Fibroblast of lung (primary cell): ENCODE measurements around the gene CD300H. TPM values are rescaled to one million over a fixed set of nuclear protein-coding genes. Genes with fewer than 3 reads are reported as not detected.

Experiments used
- DNase-seq, 2 donors: peaks; one replicate each; pipeline versions ENCODE4 v3.0.0 to v3.0.0-alpha.2; 2010; ENCODE audit warnings: low read depth in 2 of 2
- H2AFZ ChIP-seq: 2 replicates; pipeline ENCODE4 v1.5.1; 2012; ENCODE audit warnings: low read length, control low read depth, inconsistent platforms
- H3K27ac ChIP-seq: 2 replicates; pipeline ENCODE4 v1.5.1; 2011; ENCODE audit warnings: low read length, control low read depth; ENCODE audit not compliant: insufficient read depth
- H3K27me3 ChIP-seq: 2 replicates; pipeline ENCODE4 v1.5.1; 2011; ENCODE audit warnings: mild to moderate bottlenecking, low read length; ENCODE audit not compliant: control insufficient read depth, insufficient read depth
- H3K36me3 ChIP-seq: 2 replicates; pipeline ENCODE4 v1.5.1; 2011; ENCODE audit warnings: low read length; ENCODE audit not compliant: control insufficient read depth, insufficient read depth
- H3K4me1 ChIP-seq: 2 replicates; pipeline ENCODE4 v1.5.1; 2011; ENCODE audit warnings: low read length; ENCODE audit not compliant: control insufficient read depth, insufficient read depth; ENCODE audit errors: extremely low read depth
- H3K4me2 ChIP-seq: 2 replicates; pipeline ENCODE4 v1.5.1; 2011; ENCODE audit warnings: low read length, control low read depth; ENCODE audit not compliant: insufficient read depth; ENCODE audit errors: extremely low read depth
- H3K4me3 ChIP-seq, 4 experiments: fragments of 200-600 bp in 1 of 4; sonication (generic) in 1 of 4; replicated peaks in 1 of 4; 2 replicates each; pipeline ENCODE4 v1.5.1; 2011 to 2016; ENCODE audit warnings: low read length in 4 of 4, low read depth in 3 of 4, mild to moderate bottlenecking in 3 of 4, control low read depth in 2 of 4, inconsistent platforms in 1 of 4, mixed read lengths in 1 of 4; ENCODE audit not compliant: insufficient read depth in 1 of 4; ENCODE audit errors: control extremely low read depth in 1 of 4
- H3K79me2 ChIP-seq: 2 replicates; pipeline ENCODE4 v1.5.1; 2012; ENCODE audit warnings: mild to moderate bottlenecking, low read length, inconsistent platforms; ENCODE audit not compliant: control insufficient read depth, insufficient read depth
- H3K9ac ChIP-seq: 2 replicates; pipeline ENCODE4 v1.5.1; 2011; ENCODE audit warnings: mild to moderate bottlenecking, low read length, control low read depth; ENCODE audit not compliant: insufficient read depth
- H3K9me3 ChIP-seq: 2 replicates; pipeline ENCODE4 v1.5.1; 2012; ENCODE audit warnings: low read depth, low read length; ENCODE audit not compliant: control insufficient read depth, insufficient read depth
- H4K20me1 ChIP-seq: 2 replicates; pipeline ENCODE4 v1.5.1; 2011; ENCODE audit warnings: low read length; ENCODE audit not compliant: control insufficient read depth, insufficient read depth; ENCODE audit errors: extremely low read depth
- CTCF ChIP-seq, 2 donors: IDR thresholded peaks in 1 of 2; conservative IDR thresholded peaks in 1 of 2; 1 replicate in 1 of 2; 2 replicates in 1 of 2; pipeline ENCODE4 v1.5.1; 2011 to 2012; ENCODE audit warnings: low read length in 2 of 2, control low read depth in 1 of 2, inconsistent platforms in 1 of 2, low read depth in 1 of 2, mild to moderate bottlenecking in 1 of 2
- EZH2 ChIP-seq: IDR thresholded peaks from 2 replicates; pipeline ENCODE4 v1.5.1; 2012; ENCODE audit warnings: low read length, control low read depth, mild to moderate bottlenecking; ENCODE audit errors: missing control alignments
- polyA plus RNA-seq, 2 donors: library from polyadenylated mRNA; depleted of rRNA in 1 of 2; stranded (reverse) in 1 of 2; unstranded in 1 of 2; fragments of >200 nt; gene quantifications; 2 replicates each; pipeline ENCODE4 v1.2.1, GENCODE V29; 2011 to 2012; ENCODE audit warnings: missing spikeins in 1 of 2
- total RNA-seq: library from RNA; depleted of rRNA; stranded (reverse); fragments of >200 nt; gene quantifications from 2 replicates; pipeline ENCODE4 v1.2.1, GENCODE V29; 2014

Gene CD300H
- total and polyA plus RNA-seq, 2 donors (not counting 1 experiment from before 2014, with no cell fraction given): not detected

DNA sequence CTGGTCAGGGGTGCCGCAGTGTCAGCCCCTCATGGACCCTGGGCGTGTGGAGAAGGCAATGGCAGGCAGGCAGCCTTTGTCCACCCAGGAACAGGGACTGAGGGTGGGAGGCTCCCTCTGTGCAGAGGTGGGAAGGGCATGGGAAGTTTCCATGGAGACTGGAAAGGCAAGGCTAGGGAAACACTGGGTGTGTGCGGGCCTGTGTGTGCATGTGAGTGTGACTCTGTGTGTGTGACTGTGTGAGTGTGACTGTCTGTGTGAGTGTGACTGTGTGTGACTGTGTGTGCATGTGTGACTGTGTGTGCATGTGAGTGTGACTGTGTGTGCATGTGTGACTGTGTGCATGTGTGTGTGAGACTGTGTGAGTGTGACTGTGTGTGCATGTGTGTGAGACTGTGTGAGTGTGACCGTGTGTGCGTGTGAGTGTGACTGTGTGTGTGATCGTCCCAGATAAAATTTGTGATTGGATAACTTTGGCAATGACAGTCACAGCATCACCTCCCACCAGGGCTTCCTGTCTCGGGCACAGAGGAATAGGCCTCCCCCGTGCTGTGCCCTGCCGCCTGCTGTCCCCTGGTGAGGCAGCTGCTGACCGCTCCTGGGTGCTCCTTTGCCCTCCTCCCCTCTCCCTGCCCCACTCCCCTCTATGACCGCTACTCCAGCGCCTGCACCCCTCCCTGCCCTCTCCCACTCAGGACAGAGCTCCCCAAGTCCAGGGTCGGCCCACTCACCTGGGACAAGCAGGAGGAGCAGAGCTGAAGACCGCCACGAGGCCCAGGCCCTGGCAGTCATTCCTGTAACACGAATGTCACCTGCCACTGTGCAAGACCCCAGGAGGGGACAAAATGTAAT is 22.1 kb downstream of the CD300H start:
- TF ChIP-seq CTCF (conservative IDR thresholded peaks at IDR 0.05 in 1 of 2, IDR thresholded peaks at IDR 0.05 in 1 of 2; ENCODE audit: low read depth in 1 of 2, low read length in 2 of 2) (no peak), EZH2 (no peak)
- H2AFZ ChIP-seq: no peak overlapping the region

DNA sequence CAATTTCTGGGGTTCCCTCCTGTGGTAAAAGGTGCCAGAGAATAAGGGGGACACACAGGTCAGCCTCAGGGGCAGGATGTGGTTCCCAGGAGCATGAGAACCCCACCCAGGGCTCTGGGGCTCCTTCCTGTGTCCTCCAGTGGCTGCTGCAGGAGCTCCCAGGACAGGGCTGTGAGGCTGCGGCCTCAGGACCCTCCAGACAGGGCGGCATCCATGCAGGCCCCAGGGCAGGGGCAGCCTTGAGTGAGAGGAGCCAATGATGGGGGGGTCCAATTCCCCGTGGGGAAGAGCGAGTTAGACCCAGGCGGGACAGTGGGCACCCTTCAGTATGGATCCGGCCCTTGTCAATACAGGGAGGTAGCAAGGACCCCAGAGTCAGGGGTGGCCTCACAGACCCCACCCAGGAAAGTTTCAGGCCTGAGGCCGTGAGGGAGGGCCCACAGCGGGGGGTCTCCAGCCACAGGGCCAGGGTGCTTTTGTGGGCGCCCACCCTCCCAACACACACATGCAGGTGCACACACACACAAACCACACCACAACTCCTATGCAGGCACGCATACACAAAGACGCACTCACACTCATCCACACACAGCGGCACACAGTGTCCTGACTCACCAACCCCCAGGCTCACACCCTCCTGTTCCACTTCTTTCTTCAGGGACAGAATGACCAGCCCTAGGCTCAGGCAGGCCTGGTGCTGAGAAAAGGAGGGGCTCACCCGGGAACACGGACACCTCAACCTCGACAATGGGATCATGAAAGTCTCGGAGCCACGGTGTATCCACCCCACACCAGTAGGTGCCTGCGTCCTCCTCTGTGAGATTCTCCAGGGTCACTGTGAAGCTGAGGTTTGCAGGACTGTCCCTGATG is 23.2 kb downstream of the CD300H start:
- DNase-seq: no peak
- Histone ChIP-seq H3K4me1 (no peaks in the 10 kb centered on the region), H3K36me3 (no peaks in the 10 kb centered on the region), H3K9me3 (no peaks in the 10 kb centered on the region), H3K9ac (no peak overlapping the region), H3K79me2 (no peaks in the 10 kb centered on the region), H4K20me1 (no peaks in the 10 kb centered on the region), H3K4me2 (no peak overlapping the region), H3K27ac (no peak overlapping the region), H2AFZ (no peak overlapping the region), H3K27me3 (no peaks in the 10 kb centered on the region), H3K4me3 (no peak overlapping the region)
- TF ChIP-seq CTCF (conservative IDR thresholded peaks at IDR 0.05 in 1 of 2, IDR thresholded peaks at IDR 0.05 in 1 of 2; ENCODE audit: low read depth in 1 of 2, low read length in 2 of 2) (no peak), EZH2 (no peak)

More for the DNA sequence above, 22.1 kb downstream of the CD300H start:
- no peaks in the 10 kb centered on the region for H3K36me3 ChIP-seq
- H3K4me3 ChIP-seq: no peak overlapping the region
- no peak overlapping the region for H3K4me2 ChIP-seq
- no peak for DNase-seq
- H3K79me2 ChIP-seq: no peaks in the 10 kb centered on the region
- no peaks in the 10 kb centered on the region for H3K27me3 ChIP-seq
- H3K9ac ChIP-seq: no peak overlapping the region
- no peaks in the 10 kb centered on the region for H3K9me3 ChIP-seq
- H3K27ac ChIP-seq: no peak overlapping the region
- no peaks in the 10 kb centered on the region for H4K20me1 ChIP-seq
- H3K4me1 ChIP-seq: no peaks in the 10 kb centered on the region

- Histone ChIP-seq H3K27me3 (no peaks in the 10 kb centered on the region), H3K4me1 (no peaks in the 10 kb centered on the region), H2AFZ (no peak overlapping the region), H3K36me3 (no peaks in the 10 kb centered on the region), H3K4me3 (no peak overlapping the region), H3K27ac (no peak overlapping the region), H3K79me2 (no peaks in the 10 kb centered on the region), H3K9me3 (no peaks in the 10 kb centered on the region), H4K20me1 (no peaks in the 10 kb centered on the region), H3K4me2 (no peak overlapping the region), H3K9ac (no peak overlapping the region)
- TF ChIP-seq CTCF (conservative IDR thresholded peaks at IDR 0.05 in 1 of 2, IDR thresholded peaks at IDR 0.05 in 1 of 2; ENCODE audit: low read depth in 1 of 2, low read length in 2 of 2): no peak
- no peak for TF ChIP-seq EZH2
- no peak for DNase-seq
Observed at GRCh38 chr17:74543406-74543805, 23.9 kb downstream of the CD300H start.
